LHCN-M2 (cell line): ENCODE results near the gene CEP112. TPM values are rescaled to one million over a fixed set of nuclear protein-coding genes. Genes with fewer than 3 reads are reported as not detected.

ENCODE experiments used
- DNase-seq: peaks from one replicate; pipeline ENCODE4 v3.0.0-alpha.2; 2012; ENCODE audit warnings: low read depth
- polyA plus RNA-seq: library from polyadenylated mRNA; unstranded; fragments of >200 nt; gene quantifications from one replicate; pipeline ENCODE4 v1.2.1, GENCODE V29; 2012; ENCODE audit warnings: missing spikeins
- total RNA-seq: library from RNA; depleted of rRNA; stranded (reverse); fragments of >200 nt; gene quantifications from 2 replicates; pipeline ENCODE4 v1.2.3, GENCODE V29; 2014; rRNA removed

The CEP112 gene
- 22.6 and 37.2 TPM in 2 replicates for total RNA-seq
- polyA plus RNA-seq, result 10.6 TPM

DNA sequence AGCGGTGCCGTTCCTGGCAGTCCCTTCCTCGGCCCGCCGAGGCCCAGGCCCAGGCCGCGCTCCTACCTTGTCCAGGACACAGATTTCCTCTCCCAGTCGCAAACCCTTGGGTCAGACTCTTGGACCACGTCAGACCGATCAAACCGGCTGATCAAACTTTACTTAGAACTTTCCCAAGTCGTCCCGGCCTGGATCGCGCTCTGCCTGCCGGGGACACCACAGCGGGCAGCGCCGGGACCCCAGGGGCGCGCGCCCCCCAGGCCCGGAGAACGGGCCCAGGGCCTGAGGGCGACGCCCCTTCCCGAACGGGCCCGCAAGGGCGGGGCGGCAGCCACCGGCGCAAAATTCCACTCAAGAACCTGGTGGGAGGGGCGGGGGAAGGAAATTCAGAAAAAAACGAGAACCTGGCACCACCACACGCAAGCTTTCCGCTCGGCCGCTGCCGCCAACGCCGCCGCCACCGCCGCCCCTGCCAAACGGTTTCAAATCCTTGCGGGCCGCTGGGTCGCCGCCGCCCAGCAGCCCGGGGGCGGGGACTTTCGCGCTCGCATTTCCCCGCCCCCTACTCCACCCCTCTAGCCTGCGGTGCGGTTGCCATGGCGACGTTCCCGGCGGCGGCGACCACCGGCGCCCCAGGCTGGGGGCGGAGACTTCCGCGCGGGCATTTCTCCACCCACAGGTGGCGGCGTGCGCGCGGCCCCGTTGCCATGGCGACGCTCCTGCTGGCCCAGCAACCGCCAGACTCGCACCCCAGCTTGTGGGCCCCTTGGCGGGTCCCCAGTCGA, at the start of gene CEP112:
Gene CEP112, minus strand, starts transcription at position 541 of the 785 bp plus-strand sequence.
- peak; percentile 75 for DNase-seq

- DNase-seq, result peak; percentile 57
These were observed 48.7 kb upstream of the CEP112 start for GRCh38 chr17:66240630-66241029.

- DNase-seq, result no peak
These were observed 48.1 kb upstream of the CEP112 start for GRCh38 chr17:66240013-66240412.

DNA sequence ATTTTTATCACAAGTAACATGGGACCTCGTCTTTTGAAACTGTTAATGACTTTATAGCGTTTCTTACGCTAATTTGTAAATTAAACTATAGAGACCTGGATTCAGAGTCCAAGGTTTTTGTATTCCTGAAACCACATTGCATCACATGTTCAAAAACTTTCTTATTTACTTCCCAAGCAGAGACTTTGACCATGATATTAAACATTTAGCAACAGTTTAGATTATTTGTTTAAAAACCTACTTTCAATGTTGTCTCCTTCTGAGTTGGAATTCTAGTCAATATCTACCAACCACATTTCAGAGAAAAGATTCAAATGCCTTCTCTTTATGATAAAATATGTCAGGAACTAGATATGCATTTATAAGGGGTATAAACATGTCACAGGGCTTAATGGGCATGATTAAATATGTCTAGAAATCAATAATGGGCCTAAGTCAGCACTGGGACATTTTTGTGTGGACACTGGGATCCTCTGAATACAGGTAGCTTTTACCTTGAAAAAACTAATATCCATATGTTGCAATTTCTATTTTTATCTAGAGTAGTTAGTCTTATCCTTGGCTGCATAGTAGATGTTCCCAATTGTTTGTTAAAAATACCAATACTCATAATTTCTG, 43.6 kb upstream of the CEP112 start:
- DNase-seq, result no peak

DNA sequence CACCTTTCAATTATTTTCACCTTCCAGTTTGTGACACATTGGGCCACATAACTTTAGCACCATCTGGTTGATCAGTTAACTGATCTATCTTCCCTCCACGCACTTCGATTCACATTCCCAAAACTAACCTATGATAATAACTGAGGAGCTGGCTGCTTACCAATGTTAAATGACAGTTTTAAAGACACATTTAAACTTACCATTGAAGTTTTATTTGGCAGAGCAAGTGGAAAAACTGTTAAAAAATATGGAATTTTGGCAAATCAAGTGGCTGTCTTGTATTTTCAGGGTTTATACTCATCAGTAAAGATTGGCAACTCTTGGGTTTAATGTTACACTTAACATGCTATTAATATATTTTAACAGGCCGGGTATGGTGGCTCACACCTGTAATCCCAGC, 42.7 kb upstream of the CEP112 start:
- DNase-seq, result no peak

DNA sequence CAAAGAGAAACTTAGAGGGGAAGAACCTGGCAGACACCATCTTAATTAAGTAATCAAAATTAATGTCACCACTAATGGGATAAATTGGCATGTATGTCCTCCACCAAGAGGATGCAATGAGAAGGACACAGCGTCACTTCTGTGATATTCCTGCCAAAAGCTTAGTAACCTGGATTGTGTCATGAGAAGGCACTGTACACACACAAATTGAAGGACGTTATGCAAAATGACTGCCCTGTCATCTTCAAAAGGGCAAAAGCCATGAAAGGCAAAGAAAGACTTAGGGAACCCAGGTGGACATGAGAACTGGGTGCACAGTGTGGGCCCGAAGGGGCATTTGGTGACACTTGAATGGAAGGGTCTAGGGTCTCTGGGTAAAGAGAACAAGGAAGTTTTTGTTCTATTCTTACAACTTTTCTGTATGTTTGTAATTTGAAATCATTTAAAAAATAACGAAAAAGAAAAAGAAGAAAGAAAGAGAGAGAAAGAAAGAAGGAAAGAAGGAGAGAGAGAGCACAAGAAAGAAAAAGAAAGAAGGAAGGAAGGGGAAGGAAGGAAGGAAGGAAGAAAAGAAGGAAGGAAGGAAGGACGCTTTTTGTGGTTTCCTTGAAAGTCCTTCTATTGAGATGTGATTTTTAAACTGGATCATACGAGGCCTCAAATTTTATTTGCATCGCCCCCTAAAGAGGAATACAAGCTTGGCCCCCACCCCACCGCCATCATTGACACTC, 41.3 kb upstream of the CEP112 start:
- DNase-seq, result no peak

DNA sequence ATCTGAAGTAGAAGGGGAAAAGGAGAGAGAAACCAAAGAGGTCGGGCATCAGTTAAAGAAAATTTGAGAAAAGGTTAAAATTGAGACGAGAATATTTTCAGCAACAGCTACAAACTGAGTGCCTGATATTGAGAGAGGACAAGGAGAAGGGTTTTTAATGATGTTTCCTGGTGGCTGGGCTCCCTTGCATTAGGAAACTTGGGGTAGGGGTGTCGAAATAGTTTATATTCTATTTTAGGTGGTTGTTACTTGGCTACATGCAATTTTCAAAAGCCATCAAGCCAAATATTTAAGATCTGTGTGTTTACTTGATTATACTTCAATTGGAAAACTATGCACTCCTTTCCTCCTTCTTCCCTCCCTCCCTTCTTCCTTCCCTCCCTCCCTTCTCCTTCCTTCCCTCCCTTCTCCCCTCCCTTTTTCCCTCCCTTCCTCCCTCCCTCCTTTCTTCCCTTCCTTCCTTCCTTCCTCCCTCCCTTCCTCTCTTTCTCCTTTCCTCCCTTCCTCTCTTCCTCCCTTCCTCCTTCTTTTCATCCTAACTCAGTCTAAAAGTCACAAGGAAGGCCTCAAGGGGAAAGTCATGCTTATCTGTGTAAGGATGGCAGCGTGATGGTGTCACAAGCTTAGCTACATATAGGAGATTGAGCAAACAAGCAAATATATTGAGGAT, 39.1 kb upstream of the CEP112 start:
- DNase-seq, result no peak

- no peak for DNase-seq
These were observed 38.0 kb upstream of the CEP112 start for GRCh38 chr17:66229783-66230538.

- DNase-seq, result no peak
These were observed 37.2 kb upstream of the CEP112 start, which contains the start of gene APOH for GRCh38 chr17:66228887-66229782. Gene APOH (minus strand): TSS chr17:66229415. CDS start chr17:66229379, 36 bp downstream.

GRCh38 chr17:66227212-66228045, 35.5 kb upstream of the CEP112 start:
- no peak for DNase-seq

DNA sequence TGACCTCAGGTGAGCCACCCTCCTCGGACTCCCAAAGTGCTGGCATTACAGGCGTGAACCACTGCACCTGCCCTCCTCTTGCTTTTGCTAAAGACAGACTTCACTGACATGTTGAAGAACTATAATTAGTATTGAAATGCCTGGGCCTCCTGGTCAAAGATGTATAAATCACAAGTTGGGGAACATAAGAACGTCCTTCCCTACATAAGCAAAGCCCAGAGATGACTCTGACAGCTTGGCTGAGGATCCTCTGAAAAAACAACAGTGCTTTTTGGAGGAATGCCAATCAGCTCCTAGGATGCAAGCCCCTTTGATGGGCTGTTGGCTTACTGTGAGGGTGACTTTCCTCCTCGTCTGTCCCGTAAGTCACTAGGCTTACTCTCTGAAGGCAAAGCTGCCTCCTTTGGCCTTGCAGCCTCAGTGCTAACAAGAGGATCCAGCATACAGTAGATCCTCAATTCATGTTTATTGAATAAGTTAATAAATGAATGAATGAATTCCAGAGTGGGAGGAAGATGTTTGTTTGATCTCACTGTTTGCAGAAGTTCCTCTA, 30.9 kb upstream of the CEP112 start:
- no peak for DNase-seq

DNA sequence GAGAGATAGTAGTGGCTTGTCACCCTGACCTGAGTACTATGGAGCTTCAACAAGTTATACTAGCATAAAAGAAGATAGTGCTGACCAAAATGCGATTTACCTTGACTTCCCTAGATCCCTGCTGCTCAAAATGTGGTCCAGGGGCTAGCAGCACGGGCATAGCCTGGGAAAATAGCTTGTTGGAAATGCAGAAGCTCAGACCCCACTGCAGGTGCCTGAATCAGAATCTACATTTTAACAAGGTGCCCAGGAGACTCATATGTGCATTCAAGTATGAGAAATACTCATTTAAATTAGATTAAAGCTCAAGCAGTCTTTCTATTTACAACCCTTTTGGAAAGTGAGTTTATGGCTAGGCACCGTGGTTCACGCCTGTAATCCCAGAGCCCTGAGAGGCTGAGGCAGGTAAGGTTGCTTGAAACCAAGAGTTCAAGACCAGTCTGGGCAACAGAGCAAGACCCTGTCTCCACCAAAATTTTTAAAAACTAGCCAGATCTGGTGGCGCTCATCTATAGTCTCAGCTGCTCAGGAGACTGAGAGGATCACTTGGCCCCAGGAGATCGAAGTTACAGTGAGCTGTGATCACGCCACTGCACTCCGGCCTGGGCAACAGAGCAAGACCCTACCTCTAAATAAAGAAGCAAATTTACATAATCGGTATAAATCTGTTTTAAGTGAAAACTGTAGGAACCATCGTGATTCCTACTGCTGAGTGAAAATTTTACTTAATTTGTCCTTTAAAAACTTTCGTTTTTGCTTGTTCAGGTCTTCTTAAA, 30.0 kb upstream of the CEP112 start:
- no peak for DNase-seq

- DNase-seq, result no peak
These were observed 29.4 kb upstream of the CEP112 start for GRCh38 chr17:66221343-66221742.

DNA sequence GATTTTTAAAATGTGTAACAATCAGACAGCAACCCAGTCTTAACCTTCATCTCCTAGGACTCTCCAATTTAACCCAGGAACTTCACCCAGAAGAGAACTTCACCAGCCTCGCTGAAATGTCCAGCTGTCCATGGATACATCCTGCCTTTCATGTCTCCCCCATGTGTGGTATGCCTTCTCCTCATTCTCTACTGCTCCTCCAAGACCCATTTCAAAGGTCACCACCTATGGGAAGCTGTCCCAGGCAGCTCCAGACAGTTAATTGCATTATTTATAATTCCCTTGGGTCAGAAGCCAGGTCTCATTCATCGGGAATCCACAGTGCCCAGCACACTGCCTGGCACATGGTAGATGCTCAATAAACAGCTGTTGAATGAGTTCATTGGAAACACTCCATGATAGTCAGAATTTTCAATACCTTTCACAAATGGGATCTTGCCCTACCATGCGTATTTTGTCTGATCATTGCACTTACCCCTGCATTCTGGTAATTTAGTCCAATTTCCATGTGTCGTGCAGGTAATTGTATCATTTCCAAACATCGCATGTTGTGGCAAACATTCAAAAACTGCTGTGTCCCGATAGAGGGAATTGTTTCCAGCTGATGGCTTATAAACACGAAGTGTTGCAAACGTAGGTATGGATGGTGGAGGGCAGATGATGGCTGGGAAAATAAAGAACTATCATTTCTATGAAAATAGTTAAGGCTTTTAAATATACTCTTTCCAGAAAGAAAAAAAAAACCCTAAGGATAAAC, 28.3 kb upstream of the CEP112 start:
- DNase-seq, result no peak

- no peak for DNase-seq
These were observed 23.6 kb upstream of the CEP112 start for GRCh38 chr17:66215529-66215911.

DNA sequence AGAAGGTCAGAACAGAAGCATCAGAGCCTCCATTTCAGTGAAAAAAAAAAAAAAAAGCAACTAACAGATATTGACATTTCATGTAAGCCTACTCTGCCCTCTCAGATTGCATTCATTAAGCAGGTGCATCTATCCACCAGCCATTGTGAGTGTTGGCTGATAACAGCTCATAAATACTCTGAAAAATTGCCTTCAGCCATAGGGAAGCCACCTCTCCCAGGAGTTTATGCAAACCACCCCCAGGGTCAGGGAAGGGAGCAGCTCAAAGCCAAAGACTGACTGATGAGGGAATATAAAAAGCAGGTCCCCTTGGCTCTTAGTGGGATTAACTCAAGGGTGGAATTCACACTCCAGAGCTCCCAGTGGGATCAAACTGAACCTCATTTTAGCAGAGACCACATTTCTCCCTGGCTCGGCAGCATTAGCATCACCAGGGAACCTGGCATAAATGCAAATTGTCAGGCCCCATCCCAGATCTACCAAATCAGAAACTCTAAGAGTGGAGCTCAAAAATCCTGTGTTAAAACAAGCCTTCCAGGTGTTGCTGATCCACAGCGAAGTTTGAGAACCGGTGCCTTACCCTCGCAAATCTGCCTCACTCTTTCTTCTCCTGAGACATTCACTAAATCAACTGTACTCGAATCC, 23.1 kb upstream of the CEP112 start:
- no peak for DNase-seq
